HepG2 (cell line): ENCODE results near the gene SNX30. TPM values are rescaled to one million over a fixed set of nuclear protein-coding genes. Genes with fewer than 3 reads are reported as not detected.

Source experiments
- CENPX ChIP-seq: sonication (generic); formaldehyde crosslinking; IDR thresholded peaks from 2 replicates; pipeline ENCODE4 v1.9.0; 2021; ENCODE audit warnings: mild to moderate bottlenecking, missing genetic modification reagents, moderate library complexity
- MYC ChIP-seq: sonication (generic); formaldehyde crosslinking; IDR thresholded peaks from 2 replicates; pipeline ENCODE4 v1.9.0; 2021; ENCODE audit warnings: missing genetic modification reagents, borderline replicate concordance
- NCOR1 ChIP-seq: fragments of 200-600 bp; sonication (generic); IDR thresholded peaks from 2 replicates; pipeline ENCODE4 v1.7.0; 2017; ENCODE audit warnings: antibody characterized with exemption, low read length, borderline replicate concordance
- RELA ChIP-seq: sonication (generic); formaldehyde crosslinking; IDR thresholded peaks from 2 replicates; pipeline ENCODE4 v1.4.0; 2020; ENCODE audit warnings: missing genetic modification reagents
- RFX3 ChIP-seq: IDR thresholded peaks from 2 replicates; pipeline ENCODE4 v1.6.1; 2016; ENCODE audit warnings: missing biosample characterization, missing genetic modification reagents
- SRY ChIP-seq: sonication (generic); formaldehyde crosslinking; IDR thresholded peaks from 2 replicates; pipeline ENCODE4 v1.8.0; 2022; ENCODE audit warnings: mild to moderate bottlenecking, missing genetic modification reagents
- ZNF776 ChIP-seq: sonication (generic); formaldehyde crosslinking; IDR thresholded peaks from 2 replicates; pipeline ENCODE4 v1.4.0; 2020; ENCODE audit warnings: mild to moderate bottlenecking, missing genetic modification reagents
- ZNF792 ChIP-seq: IDR thresholded peaks from 2 replicates; pipeline ENCODE4 v1.6.1; 2016
- ZNF878 ChIP-seq: sonication (generic); formaldehyde crosslinking; IDR thresholded peaks from 2 replicates; pipeline ENCODE4 v1.8.1; 2023; ENCODE audit warnings: mild to moderate bottlenecking, missing genetic modification reagents, moderate library complexity
- polyA plus RNA-seq, 8 experiments: library from polyadenylated mRNA; depleted of rRNA in 3 of 8; stranded (reverse) in 7 of 8; unstranded in 1 of 8; fragments of >200 nt; fragmentation: Illumina TruSeq in 4 of 8; extraction: Trizol in 4 of 8; gene quantifications; 2 replicates each; pipeline versions ENCODE4 v1.2.1 to v1.2.3, GENCODE V29; 2011 to 2016; ENCODE audit warnings: low read depth in 4 of 8, missing spikeins in 1 of 8, mixed read lengths in 1 of 8; ENCODE audit not compliant: insufficient read depth in 1 of 8
- total RNA-seq, 5 experiments: library from RNA; depleted of rRNA; stranded (reverse); fragments of >200 nt; fragmentation: Illumina TruSeq; extraction: Trizol; gene quantifications; 2 replicates each; pipeline ENCODE4 v1.2.3, GENCODE V29; 2016; ENCODE audit warnings: low read depth in 1 of 5
- TF ChIP-seq, protein P1 (sequence below): sonication (generic); IDR thresholded peaks from 2 replicates; pipeline ENCODE4 v1.6.1; 2016; ENCODE audit warnings: low read depth, borderline replicate concordance
- TF ChIP-seq, protein P2 (sequence below): sonication (generic); formaldehyde crosslinking; IDR thresholded peaks from 2 replicates; pipeline ENCODE4 v1.4.0; 2020; ENCODE audit warnings: mild to moderate bottlenecking, missing genetic modification reagents
- TF ChIP-seq, protein P3 (sequence below), 2 experiments: sonication (generic) in 1 of 2; formaldehyde crosslinking in 1 of 2; IDR thresholded peaks; 2 replicates each; pipeline versions ENCODE4 v1.4.0 to v1.6.1; 2016 to 2020; ENCODE audit warnings: borderline replicate concordance in 1 of 2, low read depth in 1 of 2, mild to moderate bottlenecking in 1 of 2, missing genetic modification reagents in 1 of 2
- TF ChIP-seq, protein P4 (sequence below): sonication (generic); formaldehyde crosslinking; IDR thresholded peaks from 2 replicates; pipeline ENCODE4 v1.9.0; 2022; ENCODE audit warnings: low read depth, missing genetic modification reagents
- TF ChIP-seq, protein P5 (sequence below): sonication (generic); formaldehyde crosslinking; IDR thresholded peaks from 2 replicates; pipeline ENCODE4 v1.9.0; 2022; ENCODE audit warnings: missing genetic modification reagents, mild to moderate bottlenecking, borderline replicate concordance
- TF ChIP-seq, protein P6 (sequence below): sonication (generic); formaldehyde crosslinking; IDR thresholded peaks from 2 replicates; pipeline ENCODE4 v1.4.0; 2020; ENCODE audit warnings: mild to moderate bottlenecking, missing genetic modification reagents
- TF ChIP-seq, protein P7 (sequence below): sonication (generic); formaldehyde crosslinking; IDR thresholded peaks from 2 replicates; pipeline ENCODE4 v1.4.0; 2020; ENCODE audit warnings: missing genetic modification reagents
- TF ChIP-seq, protein P8 (sequence below): sonication (generic); formaldehyde crosslinking; IDR thresholded peaks from 2 replicates; pipeline ENCODE4 v1.4.0; 2020; ENCODE audit warnings: mild to moderate bottlenecking, missing genetic modification reagents

Gene SNX30
- total and polyA plus RNA-seq, 2 of the 13 experiments (the other 11 are each of a cell fraction or from before 2014, with no cell fraction given) = 4.4 to 12.4 TPM

DNA sequence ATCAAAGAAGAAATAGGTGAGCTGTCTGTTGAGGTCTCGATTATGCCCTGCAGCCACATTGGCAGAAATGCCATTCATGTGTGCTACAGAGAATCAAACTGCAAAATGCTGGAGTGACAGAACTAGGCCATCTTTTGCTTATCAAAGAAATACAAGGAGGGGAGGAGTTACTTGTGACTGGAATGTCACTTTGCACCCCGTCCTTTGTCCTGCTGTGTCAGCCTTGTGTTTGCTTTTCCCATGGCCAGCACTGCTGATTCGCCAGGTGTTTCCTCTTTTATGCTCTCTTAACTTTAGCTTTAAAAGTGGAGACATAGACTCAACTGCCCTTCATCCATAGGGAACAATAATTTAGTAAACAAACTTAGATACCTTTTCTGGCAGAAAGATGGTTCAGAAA is 85.8 kb downstream of the SNX30 start (continued):
- TF ChIP-seq, protein P1, sequence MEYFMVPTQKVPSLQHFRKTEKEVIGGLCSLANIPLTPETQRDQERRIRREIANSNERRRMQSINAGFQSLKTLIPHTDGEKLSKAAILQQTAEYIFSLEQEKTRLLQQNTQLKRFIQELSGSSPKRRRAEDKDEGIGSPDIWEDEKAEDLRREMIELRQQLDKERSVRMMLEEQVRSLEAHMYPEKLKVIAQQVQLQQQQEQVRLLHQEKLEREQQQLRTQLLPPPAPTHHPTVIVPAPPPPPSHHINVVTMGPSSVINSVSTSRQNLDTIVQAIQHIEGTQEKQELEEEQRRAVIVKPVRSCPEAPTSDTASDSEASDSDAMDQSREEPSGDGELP = peak; percentile 56; the same call in 1 of the 2 replicates
- TF ChIP-seq, protein P2, sequence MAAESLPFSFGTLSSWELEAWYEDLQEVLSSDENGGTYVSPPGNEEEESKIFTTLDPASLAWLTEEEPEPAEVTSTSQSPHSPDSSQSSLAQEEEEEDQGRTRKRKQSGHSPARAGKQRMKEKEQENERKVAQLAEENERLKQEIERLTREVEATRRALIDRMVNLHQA = no peak
- no peak for TF ChIP-seq RFX3
- TF ChIP-seq, protein P3, sequence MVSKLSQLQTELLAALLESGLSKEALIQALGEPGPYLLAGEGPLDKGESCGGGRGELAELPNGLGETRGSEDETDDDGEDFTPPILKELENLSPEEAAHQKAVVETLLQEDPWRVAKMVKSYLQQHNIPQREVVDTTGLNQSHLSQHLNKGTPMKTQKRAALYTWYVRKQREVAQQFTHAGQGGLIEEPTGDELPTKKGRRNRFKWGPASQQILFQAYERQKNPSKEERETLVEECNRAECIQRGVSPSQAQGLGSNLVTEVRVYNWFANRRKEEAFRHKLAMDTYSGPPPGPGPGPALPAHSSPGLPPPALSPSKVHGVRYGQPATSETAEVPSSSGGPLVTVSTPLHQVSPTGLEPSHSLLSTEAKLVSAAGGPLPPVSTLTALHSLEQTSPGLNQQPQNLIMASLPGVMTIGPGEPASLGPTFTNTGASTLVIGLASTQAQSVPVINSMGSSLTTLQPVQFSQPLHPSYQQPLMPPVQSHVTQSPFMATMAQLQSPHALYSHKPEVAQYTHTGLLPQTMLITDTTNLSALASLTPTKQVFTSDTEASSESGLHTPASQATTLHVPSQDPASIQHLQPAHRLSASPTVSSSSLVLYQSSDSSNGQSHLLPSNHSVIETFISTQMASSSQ (IDR thresholded peaks at IDR 0.05; ENCODE audit: low read depth) = no peak
- TF ChIP-seq, protein P3 (CRISPR knock-in tag; IDR thresholded peaks at IDR 0.05; ENCODE audit: borderline replicate concordance) = no peak
- no peak for TF ChIP-seq ZNF776 (CRISPR knock-in tag)
- TF ChIP-seq, protein P4, sequence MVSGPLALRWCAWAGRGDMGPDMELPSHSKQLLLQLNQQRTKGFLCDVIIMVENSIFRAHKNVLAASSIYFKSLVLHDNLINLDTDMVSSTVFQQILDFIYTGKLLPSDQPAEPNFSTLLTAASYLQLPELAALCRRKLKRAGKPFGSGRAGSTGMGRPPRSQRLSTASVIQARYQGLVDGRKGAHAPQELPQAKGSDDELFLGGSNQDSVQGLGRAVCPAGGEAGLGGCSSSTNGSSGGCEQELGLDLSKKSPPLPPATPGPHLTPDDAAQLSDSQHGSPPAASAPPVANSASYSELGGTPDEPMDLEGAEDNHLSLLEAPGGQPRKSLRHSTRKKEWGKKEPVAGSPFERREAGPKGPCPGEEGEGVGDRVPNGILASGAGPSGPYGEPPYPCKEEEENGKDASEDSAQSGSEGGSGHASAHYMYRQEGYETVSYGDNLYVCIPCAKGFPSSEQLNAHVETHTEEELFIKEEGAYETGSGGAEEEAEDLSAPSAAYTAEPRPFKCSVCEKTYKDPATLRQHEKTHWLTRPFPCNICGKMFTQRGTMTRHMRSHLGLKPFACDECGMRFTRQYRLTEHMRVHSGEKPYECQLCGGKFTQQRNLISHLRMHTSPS = no peak
- TF ChIP-seq RELA (CRISPR knock-in tag) = no peak
- peak; percentile 83; the same call in 1 of the 2 replicates for TF ChIP-seq ZNF878 (CRISPR knock-in tag)
- no peak for TF ChIP-seq NCOR1
- TF ChIP-seq MYC (CRISPR knock-in tag) = no peak
- TF ChIP-seq, protein P5, sequence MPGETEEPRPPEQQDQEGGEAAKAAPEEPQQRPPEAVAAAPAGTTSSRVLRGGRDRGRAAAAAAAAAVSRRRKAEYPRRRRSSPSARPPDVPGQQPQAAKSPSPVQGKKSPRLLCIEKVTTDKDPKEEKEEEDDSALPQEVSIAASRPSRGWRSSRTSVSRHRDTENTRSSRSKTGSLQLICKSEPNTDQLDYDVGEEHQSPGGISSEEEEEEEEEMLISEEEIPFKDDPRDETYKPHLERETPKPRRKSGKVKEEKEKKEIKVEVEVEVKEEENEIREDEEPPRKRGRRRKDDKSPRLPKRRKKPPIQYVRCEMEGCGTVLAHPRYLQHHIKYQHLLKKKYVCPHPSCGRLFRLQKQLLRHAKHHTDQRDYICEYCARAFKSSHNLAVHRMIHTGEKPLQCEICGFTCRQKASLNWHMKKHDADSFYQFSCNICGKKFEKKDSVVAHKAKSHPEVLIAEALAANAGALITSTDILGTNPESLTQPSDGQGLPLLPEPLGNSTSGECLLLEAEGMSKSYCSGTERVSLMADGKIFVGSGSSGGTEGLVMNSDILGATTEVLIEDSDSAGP (CRISPR knock-in tag) = no peak
- TF ChIP-seq SRY (CRISPR knock-in tag) = no peak
- TF ChIP-seq, protein P6, sequence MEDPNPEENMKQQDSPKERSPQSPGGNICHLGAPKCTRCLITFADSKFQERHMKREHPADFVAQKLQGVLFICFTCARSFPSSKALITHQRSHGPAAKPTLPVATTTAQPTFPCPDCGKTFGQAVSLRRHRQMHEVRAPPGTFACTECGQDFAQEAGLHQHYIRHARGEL (CRISPR knock-in tag) = no peak
- TF ChIP-seq CENPX (CRISPR knock-in tag) = no peak
- TF ChIP-seq, protein P7, sequence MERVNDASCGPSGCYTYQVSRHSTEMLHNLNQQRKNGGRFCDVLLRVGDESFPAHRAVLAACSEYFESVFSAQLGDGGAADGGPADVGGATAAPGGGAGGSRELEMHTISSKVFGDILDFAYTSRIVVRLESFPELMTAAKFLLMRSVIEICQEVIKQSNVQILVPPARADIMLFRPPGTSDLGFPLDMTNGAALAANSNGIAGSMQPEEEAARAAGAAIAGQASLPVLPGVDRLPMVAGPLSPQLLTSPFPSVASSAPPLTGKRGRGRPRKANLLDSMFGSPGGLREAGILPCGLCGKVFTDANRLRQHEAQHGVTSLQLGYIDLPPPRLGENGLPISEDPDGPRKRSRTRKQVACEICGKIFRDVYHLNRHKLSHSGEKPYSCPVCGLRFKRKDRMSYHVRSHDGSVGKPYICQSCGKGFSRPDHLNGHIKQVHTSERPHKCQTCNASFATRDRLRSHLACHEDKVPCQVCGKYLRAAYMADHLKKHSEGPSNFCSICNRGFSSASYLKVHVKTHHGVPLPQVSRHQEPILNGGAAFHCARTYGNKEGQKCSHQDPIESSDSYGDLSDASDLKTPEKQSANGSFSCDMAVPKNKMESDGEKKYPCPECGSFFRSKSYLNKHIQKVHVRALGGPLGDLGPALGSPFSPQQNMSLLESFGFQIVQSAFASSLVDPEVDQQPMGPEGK (CRISPR knock-in tag) = no peak
- TF ChIP-seq, protein P8, sequence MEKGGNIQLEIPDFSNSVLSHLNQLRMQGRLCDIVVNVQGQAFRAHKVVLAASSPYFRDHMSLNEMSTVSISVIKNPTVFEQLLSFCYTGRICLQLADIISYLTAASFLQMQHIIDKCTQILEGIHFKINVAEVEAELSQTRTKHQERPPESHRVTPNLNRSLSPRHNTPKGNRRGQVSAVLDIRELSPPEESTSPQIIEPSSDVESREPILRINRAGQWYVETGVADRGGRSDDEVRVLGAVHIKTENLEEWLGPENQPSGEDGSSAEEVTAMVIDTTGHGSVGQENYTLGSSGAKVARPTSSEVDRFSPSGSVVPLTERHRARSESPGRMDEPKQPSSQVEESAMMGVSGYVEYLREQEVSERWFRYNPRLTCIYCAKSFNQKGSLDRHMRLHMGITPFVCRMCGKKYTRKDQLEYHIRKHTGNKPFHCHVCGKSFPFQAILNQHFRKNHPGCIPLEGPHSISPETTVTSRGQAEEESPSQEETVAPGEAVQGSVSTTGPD (CRISPR knock-in tag) = no peak
- no peak for TF ChIP-seq ZNF792 (CRISPR knock-in tag)
